HEK293 (cell line): ENCODE results near the gene PTPDC1.

Experiments used
- CTCF ChIA-PET: fragments of 350-600 bp; formaldehyde crosslinking; extraction: SDS; loops from one replicate; lab custom pipeline; 2021; ENCODE audit warnings: antibody characterized with exemption; lab: Yijun Ruan, JAX
- POLR2A ChIA-PET: fragments of 300-600 bp; formaldehyde crosslinking; extraction: SDS; loops from one replicate; lab custom pipeline; 2020; ENCODE audit warnings: antibody characterized with exemption, inconsistent platforms; lab: Yijun Ruan, JAX
- H3K27ac ChIP-seq: fragments of 200-500 bp; sonication (Bioruptor generic); 2 replicates; pipeline ENCODE4 v1.5.1; 2014; ENCODE audit warnings: low read depth, low read length, control low read depth, inconsistent platforms; ENCODE audit errors: extremely low read depth
- H3K36me3 ChIP-seq, 2 experiments: fragments of 200-500 bp in 1 of 2; sonication (Bioruptor generic) in 1 of 2; 1 replicate in 1 of 2; 2 replicates in 1 of 2; pipeline ENCODE4 v1.5.1; 2014 to 2017; ENCODE audit warnings: inconsistent platforms in 2 of 2, low read length in 2 of 2; ENCODE audit not compliant: control insufficient read depth in 2 of 2, insufficient read depth in 1 of 2
- H3K4me1 ChIP-seq: fragments of 200-500 bp; sonication (Bioruptor generic); 2 replicates; pipeline ENCODE4 v1.5.1; 2014; ENCODE audit warnings: mild to moderate bottlenecking, low read length, inconsistent platforms; ENCODE audit not compliant: control insufficient read depth, insufficient read depth
- H3K4me3 ChIP-seq: 2 replicates; pipeline ENCODE4 v1.5.1; 2011; ENCODE audit warnings: low read depth, mild to moderate bottlenecking, control low read depth, low read length, moderate library complexity
- H3K9me3 ChIP-seq: fragments of 200-500 bp; sonication (Bioruptor generic); 2 replicates; pipeline ENCODE4 v1.5.1; 2014; ENCODE audit warnings: low read depth, low read length, inconsistent platforms; ENCODE audit not compliant: control insufficient read depth, insufficient read depth
- AEBP2 ChIP-seq: fragments of 450-650 bp; formaldehyde crosslinking; IDR thresholded peaks from 2 replicates; pipeline ENCODE4 v1.5.1; 2016; ENCODE audit warnings: missing biosample characterization, missing genetic modification characterization, borderline replicate concordance
- BCL11A ChIP-seq: fragments of 450-650 bp; formaldehyde crosslinking; IDR thresholded peaks from 2 replicates; pipeline ENCODE4 v1.5.1; 2016; ENCODE audit warnings: low read depth, missing biosample characterization, missing genetic modification characterization
- KLF9 ChIP-seq: fragments of 450-650 bp; formaldehyde crosslinking; IDR thresholded peaks from 2 replicates; pipeline ENCODE4 v1.5.1; 2016; ENCODE audit warnings: missing biosample characterization, missing genetic modification characterization, low read depth
- PATZ1 ChIP-seq: fragments of 450-650 bp; formaldehyde crosslinking; IDR thresholded peaks from 2 replicates; pipeline ENCODE4 v1.5.1; 2016; ENCODE audit warnings: missing biosample characterization, missing genetic modification characterization
- PRDM6 ChIP-seq: fragments of 450-650 bp; formaldehyde crosslinking; IDR thresholded peaks from 2 replicates; pipeline ENCODE4 v1.5.1; 2017; ENCODE audit warnings: missing biosample characterization, missing genetic modification characterization
- SETDB1 ChIP-seq: IDR thresholded peaks from one replicate; pipeline ENCODE4 v1.6.1; 2017; ENCODE audit warnings: mild to moderate bottlenecking, low read length, moderate library complexity, mixed read lengths; ENCODE audit not compliant: insufficient read length
- SP2 ChIP-seq: fragments of 450-650 bp; formaldehyde crosslinking; IDR thresholded peaks from 2 replicates; pipeline ENCODE4 v1.5.1; 2016; ENCODE audit warnings: missing biosample characterization, missing genetic modification characterization
- ZBTB48 ChIP-seq: fragments of 450-650 bp; formaldehyde crosslinking; IDR thresholded peaks from 2 replicates; pipeline ENCODE4 v1.5.1; 2016; ENCODE audit warnings: missing biosample characterization, missing genetic modification characterization
- ZNF114 ChIP-seq: fragments of 450-650 bp; formaldehyde crosslinking; IDR thresholded peaks from 2 replicates; pipeline ENCODE4 v1.5.0; 2017; ENCODE audit warnings: missing biosample characterization, missing genetic modification characterization
- ZNF146 ChIP-seq: fragments of 450-650 bp; formaldehyde crosslinking; IDR thresholded peaks from 2 replicates; pipeline ENCODE4 v1.5.1; 2016; ENCODE audit warnings: missing biosample characterization, missing genetic modification characterization
- ZNF37A ChIP-seq: fragments of 450-650 bp; IDR thresholded peaks from 2 replicates; pipeline ENCODE4 v1.5.1; 2018; ENCODE audit warnings: missing biosample characterization, missing genetic modification characterization
- ZNF398 ChIP-seq: fragments of 450-650 bp; formaldehyde crosslinking; IDR thresholded peaks from 2 replicates; pipeline ENCODE4 v1.5.1; 2017; ENCODE audit warnings: missing biosample characterization, missing genetic modification characterization
- ZNF423 ChIP-seq: fragments of 450-650 bp; formaldehyde crosslinking; IDR thresholded peaks from 2 replicates; pipeline ENCODE4 v1.5.1; 2016; ENCODE audit warnings: missing biosample characterization, missing genetic modification characterization
- ZNF529 ChIP-seq: fragments of 450-650 bp; formaldehyde crosslinking; IDR thresholded peaks from 2 replicates; pipeline ENCODE4 v1.5.1; 2017; ENCODE audit warnings: missing genetic modification characterization, missing biosample characterization; ENCODE audit not compliant: insufficient replicate concordance
- ZNF658 ChIP-seq: fragments of 450-650 bp; formaldehyde crosslinking; IDR thresholded peaks from 2 replicates; pipeline ENCODE4; 2016; ENCODE audit warnings: missing biosample characterization, missing genetic modification characterization
- ZNF660 ChIP-seq: fragments of 450-650 bp; IDR thresholded peaks from 2 replicates; pipeline ENCODE4 v1.5.1; 2018; ENCODE audit warnings: missing biosample characterization, mild to moderate bottlenecking, missing genetic modification characterization
- ZNF664 ChIP-seq: fragments of 450-650 bp; formaldehyde crosslinking; IDR thresholded peaks from 2 replicates; pipeline ENCODE4 v1.5.1; 2016; ENCODE audit warnings: missing biosample characterization, missing genetic modification characterization
- ZNF701 ChIP-seq: fragments of 450-650 bp; formaldehyde crosslinking; IDR thresholded peaks from 2 replicates; pipeline ENCODE4 v1.5.1; 2016; ENCODE audit warnings: missing biosample characterization, missing genetic modification characterization
- ZSCAN4 ChIP-seq: fragments of 450-650 bp; formaldehyde crosslinking; IDR thresholded peaks from 2 replicates; pipeline ENCODE4 v1.5.1; 2017; ENCODE audit warnings: missing biosample characterization, missing genetic modification characterization

PTPDC1 gene

GRCh38 chr9:94108584-94108983 is 24.3 kb downstream of the PTPDC1 start:
- no peak overlapping the region for H3K4me3 ChIP-seq
- TF ChIP-seq ZNF660 (no peak), SP2 (tag by site-specific recombination) (no peak), ZNF529 (tag by site-specific recombination) (no peak), PATZ1 (no peak), ZNF658 (tag by site-specific recombination) (no peak), ZNF398 (tag by site-specific recombination) (no peak), ZNF146 (tag by site-specific recombination) (no peak), ZNF37A (no peak), ZNF664 (tag by site-specific recombination) (no peak), KLF9 (no peak), AEBP2 (tag by site-specific recombination) (no peak), PRDM6 (tag by site-specific recombination) (no peak), ZNF701 (no peak), ZNF114 (tag by site-specific recombination) (no peak), ZNF423 (tag by site-specific recombination) (no peak), SETDB1 (no peak), BCL11A (tag by site-specific recombination) (no peak)
- TF ChIP-seq, all 188 proteins: peak for 0
- Histone ChIP-seq H3K4me1 (no peaks in the 10 kb centered on the region), H3K27ac (no peak overlapping the region), H3K36me3 (peaks cover 0 to 13% of the 10 kb centered on the region in 2 experiments; a peak in 1 of 3 replicates), H3K9me3 (no peaks in the 10 kb centered on the region)
- POLR2A ChIA-PET: no interaction called here
- CTCF ChIA-PET: no interaction called here

- ChIA-PET CTCF (no interaction called here), POLR2A (interaction anchor here (0.8 kb wide), 1 partner anchor 55 kb away, joined by 3 read pairs; no protein-coding TSS in a partner anchor)
- Histone ChIP-seq H3K36me3 (peaks cover 0 to 4% of the 10 kb centered on the region in 2 experiments; a peak in 1 of 3 replicates), H3K9me3 (no peaks in the 10 kb centered on the region), H3K27ac (no peak overlapping the region), H3K4me3 (no peak overlapping the region), H3K4me1 (no peaks in the 10 kb centered on the region)
- no peak for TF ChIP-seq ZSCAN4 (tag by site-specific recombination)
- TF ChIP-seq ZBTB48 (tag by site-specific recombination): no peak
- no peak for TF ChIP-seq PATZ1
These were observed 26.6 kb downstream of the PTPDC1 start for GRCh38 chr9:94110821-94111252.
